ENCODE data around the gene CHN1. TPM values are rescaled to one million over a fixed set of nuclear protein-coding genes. Genes with fewer than 3 reads are reported as not detected.

The CHN1 gene
- total RNA-seq, 4 donors from 2014 or later: 0.66 to 4.7 (median 2.4) TPM

DNA sequence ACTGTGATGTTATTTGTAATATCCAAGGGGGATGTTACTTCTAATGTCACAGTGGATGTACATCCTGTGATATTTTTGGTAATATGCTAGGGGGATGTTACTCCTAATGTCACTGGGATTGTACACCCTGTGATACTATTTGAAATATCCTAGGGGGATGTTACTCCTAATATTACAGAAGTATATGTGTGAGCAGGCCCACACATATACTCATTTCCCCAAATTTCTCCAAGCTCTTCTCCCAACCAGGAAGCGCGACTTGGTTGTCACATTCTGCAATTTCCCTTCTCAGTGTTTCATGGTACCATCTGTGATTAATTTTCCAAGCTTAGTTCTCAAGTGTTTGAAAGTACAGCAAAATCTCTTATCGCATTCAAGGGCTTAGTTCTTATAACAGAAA is 29.5 kb upstream of the CHN1 start:
- H3K27me3 ChIP-seq: no peaks in the 10 kb centered on the region
- TF ChIP-seq, protein P1, sequence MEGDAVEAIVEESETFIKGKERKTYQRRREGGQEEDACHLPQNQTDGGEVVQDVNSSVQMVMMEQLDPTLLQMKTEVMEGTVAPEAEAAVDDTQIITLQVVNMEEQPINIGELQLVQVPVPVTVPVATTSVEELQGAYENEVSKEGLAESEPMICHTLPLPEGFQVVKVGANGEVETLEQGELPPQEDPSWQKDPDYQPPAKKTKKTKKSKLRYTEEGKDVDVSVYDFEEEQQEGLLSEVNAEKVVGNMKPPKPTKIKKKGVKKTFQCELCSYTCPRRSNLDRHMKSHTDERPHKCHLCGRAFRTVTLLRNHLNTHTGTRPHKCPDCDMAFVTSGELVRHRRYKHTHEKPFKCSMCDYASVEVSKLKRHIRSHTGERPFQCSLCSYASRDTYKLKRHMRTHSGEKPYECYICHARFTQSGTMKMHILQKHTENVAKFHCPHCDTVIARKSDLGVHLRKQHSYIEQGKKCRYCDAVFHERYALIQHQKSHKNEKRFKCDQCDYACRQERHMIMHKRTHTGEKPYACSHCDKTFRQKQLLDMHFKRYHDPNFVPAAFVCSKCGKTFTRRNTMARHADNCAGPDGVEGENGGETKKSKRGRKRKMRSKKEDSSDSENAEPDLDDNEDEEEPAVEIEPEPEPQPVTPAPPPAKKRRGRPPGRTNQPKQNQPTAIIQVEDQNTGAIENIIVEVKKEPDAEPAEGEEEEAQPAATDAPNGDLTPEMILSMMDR (IDR thresholded peaks at IDR 0.05 in 4 of 5, conservative IDR thresholded peaks at IDR 0.05 in 1 of 5): no peak
- no peak for TF ChIP-seq POLR2A (IDR thresholded peaks at IDR 0.05)
- H3K4me1 ChIP-seq: no peaks in the 10 kb centered on the region
- ATAC-seq (no peak), DNase-seq (no peak)
- intact Hi-C loops (cut with DNase I; ENCODE audit: low total_unique reads) (no loop called here), in situ Hi-C loops (cut with MboI; ENCODE audit: low sequenced_read_pairs in 4 of 4) (no loop called here)
- no peaks in the 10 kb centered on the region for H3K36me3 ChIP-seq
- no peak overlapping the region for H3K4me3 ChIP-seq
- H3K27ac ChIP-seq: no peak overlapping the region
- H3K9me3 ChIP-seq: no peaks in the 10 kb centered on the region

DNA sequence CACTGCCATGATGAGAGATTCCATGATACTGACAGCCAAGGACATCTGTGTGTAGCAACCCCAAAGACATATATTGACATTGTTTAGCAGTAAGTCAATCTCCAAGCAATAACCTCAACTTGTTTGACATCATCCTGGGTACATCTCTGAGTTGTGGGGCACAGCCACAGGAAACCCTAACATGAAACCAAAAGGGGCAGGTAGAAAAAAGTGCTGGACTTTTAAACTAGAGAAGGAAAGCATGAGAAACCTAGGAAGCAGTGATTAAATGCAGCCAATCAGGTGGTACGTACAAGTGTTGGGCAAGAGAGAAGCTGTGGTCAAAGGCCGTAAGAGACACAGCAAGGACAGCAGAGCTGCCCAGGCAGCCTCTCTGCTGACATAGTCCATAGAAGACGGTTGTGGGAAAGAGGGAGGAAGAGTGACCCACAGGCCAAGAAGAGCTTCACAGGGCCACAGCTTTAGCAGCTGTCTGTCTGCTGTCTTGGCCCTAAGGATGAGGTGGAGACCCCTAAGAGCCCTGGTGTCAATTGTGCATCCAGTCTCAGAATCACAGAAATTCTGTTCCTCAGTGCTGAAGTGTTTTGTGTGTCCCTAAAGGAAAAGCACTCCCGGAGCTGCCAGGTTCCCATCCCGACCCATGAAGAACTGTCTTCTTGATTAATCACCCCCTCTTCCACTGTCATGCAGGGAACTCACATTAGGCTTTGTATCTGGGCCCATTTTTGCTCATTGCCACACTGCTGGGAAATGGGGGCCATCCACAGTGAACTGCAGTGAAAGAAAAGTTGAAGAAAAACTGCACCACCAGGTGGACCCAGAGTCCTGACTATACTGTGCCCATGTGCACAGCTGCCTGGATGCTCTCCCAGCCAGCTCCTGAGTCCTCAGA is 25.4 kb upstream of the CHN1 start:
- no peak for TF ChIP-seq POLR2A (IDR thresholded peaks at IDR 0.05)
- TF ChIP-seq, protein P1 (IDR thresholded peaks at IDR 0.05 in 4 of 5, conservative IDR thresholded peaks at IDR 0.05 in 1 of 5): peak in 1 of 5 experiments; percentile 31
- no peak overlapping the region for H3K27ac ChIP-seq
- H3K4me3 ChIP-seq: no peak overlapping the region
- H3K36me3 ChIP-seq: no peaks in the 10 kb centered on the region
- no peaks in the 10 kb centered on the region for H3K27me3 ChIP-seq
- peaks cover 4 to 13% of the 10 kb centered on the region in 2 donors for H3K4me1 ChIP-seq
- ATAC-seq: no peak
- DNase-seq: peak in 1 of 2 donors; percentile 18
- in situ Hi-C loops (cut with MboI; ENCODE audit: low sequenced_read_pairs in 4 of 4): no loop called here
- H3K9me3 ChIP-seq: no peaks in the 10 kb centered on the region
- intact Hi-C loops (cut with DNase I; ENCODE audit: low total_unique reads): no loop called here

DNA sequence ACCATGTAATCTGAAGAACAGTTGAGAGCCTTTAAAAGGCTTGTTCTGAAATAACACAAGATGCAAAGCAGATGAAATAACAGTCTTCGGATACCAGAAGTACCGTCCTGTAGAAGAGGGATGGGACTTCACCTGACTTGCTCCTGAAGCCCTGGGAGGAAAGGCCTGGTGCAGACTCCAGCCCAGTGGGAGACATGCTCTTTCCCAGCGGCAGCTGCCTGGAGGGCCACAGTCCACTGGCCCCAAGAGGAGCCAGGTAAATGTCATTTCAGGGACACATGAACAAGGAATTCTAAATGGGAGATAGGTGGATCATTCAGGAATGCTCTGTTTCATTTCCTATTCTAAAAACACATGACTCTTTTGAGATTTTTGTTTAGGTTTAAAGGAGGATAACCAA is 22.6 kb upstream of the CHN1 start:
- H3K27me3 ChIP-seq: no peaks in the 10 kb centered on the region
- in situ Hi-C loops (cut with MboI; ENCODE audit: low sequenced_read_pairs in 4 of 4): no loop called here

GRCh38 chr2:175026385-175026784 is 21.2 kb upstream of the CHN1 start:
- Histone ChIP-seq H3K9me3 (no peaks in the 10 kb centered on the region), H3K27ac (no peak overlapping the region), H3K4me3 (no peak overlapping the region), H3K27me3 (no peaks in the 10 kb centered on the region), H3K4me1 (peaks cover 4 to 13% of the 10 kb centered on the region in 2 donors), H3K36me3 (no peaks in the 10 kb centered on the region)
- ATAC-seq (no peak), DNase-seq (no peak)
- no peak for TF ChIP-seq POLR2A (IDR thresholded peaks at IDR 0.05)
- TF ChIP-seq, protein P1 (IDR thresholded peaks at IDR 0.05 in 4 of 5, conservative IDR thresholded peaks at IDR 0.05 in 1 of 5): no peak
- intact Hi-C loops (cut with DNase I; ENCODE audit: low total_unique reads): no loop called here
- in situ Hi-C loops (cut with MboI; ENCODE audit: low sequenced_read_pairs in 4 of 4): no loop called here

More for the DNA sequence above, 22.6 kb upstream of the CHN1 start:
- ATAC-seq (peak; percentile 10 to 52), DNase-seq (no peak)
- Histone ChIP-seq H3K4me3 (no peak overlapping the region), H3K4me1 (peaks cover 4 to 13% of the 10 kb centered on the region in 2 donors), H3K9me3 (no peaks in the 10 kb centered on the region), H3K36me3 (no peaks in the 10 kb centered on the region), H3K27ac (peak overlapping the region; percentile 63 to 79 (median 68))
- TF ChIP-seq POLR2A (IDR thresholded peaks at IDR 0.05): no peak
- TF ChIP-seq, protein P1 (IDR thresholded peaks at IDR 0.05 in 4 of 5, conservative IDR thresholded peaks at IDR 0.05 in 1 of 5): no peak
- intact Hi-C loops (cut with DNase I; ENCODE audit: low total_unique reads): no loop called here

Measured in gastrocnemius medialis (tissue), 4 donors.